GM12865 (cell line): ENCODE results near the gene ZFP1.
A peak's percentile ranks its signal among the peaks of the same experiment; 100 is the strongest.

Source experiments
- DNase-seq: peaks from one replicate; pipeline ENCODE4 v3.0.0; 2010; ENCODE audit warnings: low read depth
- H3K4me3 ChIP-seq: 2 replicates; pipeline ENCODE4 v1.5.1; 2011; ENCODE audit warnings: mild to moderate bottlenecking, low read depth, low read length, control low read depth
- CTCF ChIP-seq: IDR thresholded peaks from 2 replicates; pipeline ENCODE4 v1.5.1; 2011; ENCODE audit warnings: low read length, control low read depth, low read depth, inconsistent platforms; ENCODE audit not compliant: insufficient read depth; ENCODE audit errors: missing control alignments

The ZFP1 gene

DNA sequence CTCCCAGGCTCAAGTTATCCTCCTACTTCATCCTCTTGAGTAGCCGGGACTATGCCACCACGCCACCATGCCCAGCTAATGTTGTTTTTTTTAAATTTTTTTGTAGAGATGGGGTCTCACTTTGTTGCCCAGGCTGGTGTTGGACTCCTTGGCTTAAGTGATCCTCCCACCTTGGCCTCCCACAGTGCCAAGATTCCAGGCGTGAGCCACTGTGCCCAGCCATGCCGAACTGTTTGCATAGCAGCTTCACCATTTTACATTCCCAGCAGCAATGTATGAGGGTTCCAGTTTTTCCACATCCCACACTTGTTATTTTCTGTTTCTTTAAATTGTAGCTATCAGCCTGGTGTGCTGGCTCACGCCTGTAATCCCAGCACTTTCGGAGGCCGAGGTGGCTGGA lies 68.3 kb downstream of the ZFP1 start:
- no peak for DNase-seq
- no peak for TF ChIP-seq CTCF
- no peak overlapping the region for H3K4me3 ChIP-seq

DNA sequence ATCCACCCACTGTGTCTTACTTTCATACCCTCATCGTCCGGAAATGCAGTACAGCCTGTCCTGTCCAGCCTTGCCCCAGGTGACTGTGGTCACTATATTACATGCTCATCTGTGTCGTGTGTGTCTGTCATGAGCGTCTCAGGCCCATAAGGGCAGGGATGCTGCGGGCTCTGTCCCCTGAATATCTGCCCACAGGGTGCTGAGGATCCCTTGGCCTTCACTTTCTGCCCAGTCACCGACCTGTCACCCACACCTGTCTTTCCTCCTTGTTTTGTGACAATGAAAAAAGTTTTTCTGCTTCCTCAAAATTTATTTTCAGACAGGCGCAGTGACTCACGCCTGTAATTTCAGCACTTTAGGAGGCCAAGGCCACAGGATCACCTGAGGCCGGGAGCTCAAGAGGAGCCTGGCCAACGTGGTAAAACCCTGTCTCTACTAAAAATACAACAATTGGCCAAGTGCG lies 69.1 kb downstream of the ZFP1 start:
- no peak for TF ChIP-seq CTCF
- no peak for DNase-seq
- no peak overlapping the region for H3K4me3 ChIP-seq

DNA sequence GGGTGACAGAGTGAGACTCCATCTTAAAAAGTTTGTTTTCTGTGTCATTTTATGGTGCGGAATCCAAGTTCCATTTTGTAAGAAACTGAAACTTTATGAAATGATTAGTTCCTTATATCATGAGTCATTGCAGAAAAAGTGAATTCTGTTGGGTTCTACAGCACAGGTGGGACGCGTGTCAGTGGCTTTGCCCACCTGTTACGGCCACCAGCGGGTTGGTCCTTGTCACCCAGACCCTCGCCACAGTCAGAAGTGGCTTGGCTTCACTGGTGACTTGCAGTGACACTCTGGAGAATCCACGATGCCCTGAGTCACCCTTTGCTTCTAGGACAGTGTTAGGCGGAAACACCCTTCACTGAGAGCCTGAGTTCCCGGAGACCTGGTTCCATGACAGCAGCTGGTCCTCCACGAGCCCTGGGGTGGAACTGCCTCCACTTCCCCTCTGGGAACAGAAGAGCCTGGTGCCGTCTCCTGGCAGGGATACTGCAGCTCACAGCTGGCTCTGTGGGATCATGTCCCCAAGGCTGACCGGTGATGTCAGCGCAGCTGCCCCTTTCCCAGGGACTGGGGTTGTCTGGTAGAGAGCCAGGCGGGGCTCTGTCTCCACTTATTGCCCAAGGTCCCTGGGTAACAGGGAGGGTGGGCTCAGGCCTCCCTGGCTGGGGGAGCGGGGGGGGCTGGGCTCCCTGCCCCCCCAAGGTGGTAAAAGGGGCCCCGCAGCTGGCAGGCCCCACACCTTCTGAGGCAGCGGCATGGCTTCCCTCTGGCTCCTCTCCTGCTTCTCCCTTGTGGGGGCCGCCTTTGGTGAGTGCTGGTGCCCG lies 70.1 kb downstream of the ZFP1 start, which contains the start of gene CTRB1:
Gene CTRB1, plus strand, starts transcription at position 733 of the 821 bp plus-strand sequence. Its CDS starts 20 bp downstream, at position 753.
- DNase-seq = peak; percentile 83
- no peak for TF ChIP-seq CTCF
- no peak within 1 kb of the TSS for H3K4me3 ChIP-seq

DNA sequence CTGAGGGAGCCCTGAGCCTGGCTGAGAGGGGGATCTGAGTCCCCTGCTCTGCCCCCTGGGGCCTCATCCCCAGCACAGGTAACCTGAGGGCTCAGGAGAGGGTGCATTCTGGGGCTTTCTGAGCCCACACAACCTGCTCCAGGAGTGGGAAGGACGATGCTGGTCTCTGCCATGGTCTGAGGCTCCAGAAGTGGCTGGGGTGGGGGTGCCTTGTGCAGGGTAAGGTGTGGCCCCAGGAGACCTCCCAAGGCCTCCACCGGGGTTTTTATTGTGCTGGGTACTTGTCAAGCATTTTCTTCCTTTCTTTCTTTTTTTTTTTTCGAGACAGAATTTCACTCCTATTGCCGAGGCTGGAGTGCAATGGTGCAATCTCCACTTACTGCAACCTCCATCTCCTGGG lies 70.8 kb downstream of the ZFP1 start:
- DNase-seq = no peak
- no peak overlapping the region for H3K4me3 ChIP-seq
- TF ChIP-seq CTCF = no peak

DNA sequence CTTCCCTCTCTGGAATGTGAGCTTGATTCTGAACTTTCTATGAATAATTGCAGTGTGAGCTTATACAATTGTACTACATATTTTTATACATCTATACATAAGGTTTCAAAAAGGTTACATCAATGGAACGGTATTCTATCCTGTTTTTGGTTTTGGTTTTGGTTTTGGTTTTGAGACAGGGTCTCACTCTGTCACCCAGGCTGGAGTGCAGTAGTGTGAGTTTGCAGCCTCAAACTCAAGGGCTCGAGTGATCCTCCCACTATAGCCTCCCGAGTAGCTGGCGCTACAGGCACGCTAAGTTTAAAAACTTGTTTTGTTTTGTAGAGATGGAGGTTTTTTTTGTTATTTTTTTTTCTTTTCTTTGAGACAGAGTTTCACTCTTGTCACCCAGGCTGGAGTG lies 71.5 kb downstream of the ZFP1 start:
- peak; percentile 29 for DNase-seq
- TF ChIP-seq CTCF = no peak
- no peak overlapping the region for H3K4me3 ChIP-seq
